Measurements from ENCODE around the gene GCK.
"Not testable (repeated sequence)": the region's sequence is repeated elsewhere in the genome, so short reads cannot be mapped to it uniquely, and the experiment has no call there.

The GCK gene

DNA sequence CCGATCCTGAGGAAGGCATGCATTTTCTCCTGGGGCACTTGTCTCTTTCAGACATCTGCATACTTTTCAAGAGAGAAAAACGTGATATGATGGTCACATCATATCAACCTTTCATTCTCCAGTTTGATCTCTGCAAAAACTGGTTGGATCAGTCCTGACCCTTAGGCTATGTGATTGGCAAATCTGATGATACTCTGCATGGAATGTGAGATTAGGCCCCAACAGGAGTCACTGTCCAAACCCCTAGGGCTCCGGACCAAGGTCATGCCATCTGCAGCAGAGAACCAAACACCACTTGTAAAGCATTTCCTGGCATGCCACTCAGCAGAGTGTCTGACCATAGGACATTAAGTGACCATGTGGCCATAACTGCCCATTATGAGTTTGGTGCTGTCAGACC lies 8.6 kb downstream of the GCK start:
- no peak for DNase-seq (ENCODE audit: low read depth)

DNA sequence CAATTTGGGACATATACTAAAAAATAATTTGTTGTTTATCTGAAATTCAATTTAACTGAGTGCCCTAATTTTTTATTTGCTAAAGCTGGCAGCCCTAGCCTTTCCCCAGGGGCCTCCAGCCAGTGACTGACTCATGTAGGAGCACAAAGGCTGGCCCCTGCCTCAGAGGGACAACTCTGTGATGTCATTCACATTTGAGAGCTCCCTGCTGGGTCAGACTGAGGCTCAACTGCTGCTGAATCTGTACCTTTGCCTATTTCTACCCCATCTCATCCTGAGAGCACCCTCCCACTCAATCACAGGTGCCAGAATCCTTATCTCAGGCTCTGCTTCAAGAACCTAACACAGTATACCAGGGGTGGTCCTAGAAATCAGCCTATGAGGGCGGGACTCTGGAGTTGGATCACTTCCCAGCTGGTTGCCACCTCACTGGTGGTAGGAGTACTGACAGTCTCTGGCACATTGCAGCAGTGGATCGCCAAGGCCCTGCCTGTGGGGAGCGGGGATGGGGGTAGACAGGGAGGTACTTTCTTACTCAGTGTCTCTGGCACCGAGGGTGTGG lies 11.6 kb downstream of the GCK start:
- DNase-seq (ENCODE audit: low read depth) = no peak

DNA sequence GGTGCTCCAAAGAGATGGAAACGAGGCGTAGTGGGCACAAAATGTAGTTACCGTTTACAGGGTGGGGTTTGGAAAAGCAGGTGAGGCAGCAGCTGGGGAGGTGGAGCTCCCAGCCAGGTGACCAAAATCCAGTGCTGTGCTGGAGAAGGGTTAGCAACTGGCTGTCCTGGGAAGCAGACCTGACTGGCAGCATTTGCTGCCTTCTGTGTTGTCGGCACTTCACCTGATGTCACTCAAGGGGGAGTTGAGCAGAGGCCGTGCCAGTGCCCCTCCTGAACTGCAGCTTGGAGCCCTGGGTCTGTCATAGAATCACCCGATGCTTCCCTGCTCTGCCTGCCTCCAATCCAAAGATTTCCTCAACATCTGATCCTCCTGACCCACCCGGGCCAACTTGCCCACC lies 12.8 kb downstream of the GCK start:
- DNase-seq (ENCODE audit: low read depth) = no peak

DNA sequence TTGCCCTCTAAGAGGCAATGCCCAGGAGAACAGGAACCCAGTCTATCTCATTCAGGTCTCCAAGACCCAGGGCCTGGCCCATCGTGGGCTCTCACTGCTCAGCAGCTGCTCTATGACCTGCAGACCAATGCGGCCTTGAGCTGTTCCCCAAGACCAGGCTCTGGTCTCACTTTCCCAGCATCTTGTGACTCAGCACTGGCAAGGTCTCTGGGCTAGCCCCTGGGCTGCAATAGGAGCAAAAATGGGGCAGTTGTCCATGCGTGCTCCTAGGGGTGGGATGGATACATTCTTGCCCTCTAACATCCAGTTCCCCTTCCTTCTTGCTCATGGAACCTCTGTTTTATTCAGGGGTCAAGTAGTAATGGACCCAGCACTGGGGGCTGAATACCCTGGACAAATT lies 13.5 kb downstream of the GCK start:
- DNase-seq (ENCODE audit: low read depth) = no peak

DNA sequence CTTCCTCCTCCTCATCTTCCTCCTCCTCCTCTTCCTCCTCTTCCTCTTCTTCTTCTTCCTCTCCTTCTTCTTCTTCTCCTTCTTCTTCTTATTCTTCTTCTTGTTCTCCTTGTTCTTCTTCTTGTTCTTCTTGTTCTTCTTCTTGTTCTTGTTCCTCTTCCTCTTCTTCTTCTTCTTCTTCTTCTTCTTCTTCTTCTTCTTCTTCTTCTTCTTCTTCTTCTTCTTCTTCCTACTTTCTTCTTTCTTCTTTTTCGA lies 14.6 kb downstream of the GCK start:
- DNase-seq (ENCODE audit: low read depth) = not testable (repeated sequence)

DNA sequence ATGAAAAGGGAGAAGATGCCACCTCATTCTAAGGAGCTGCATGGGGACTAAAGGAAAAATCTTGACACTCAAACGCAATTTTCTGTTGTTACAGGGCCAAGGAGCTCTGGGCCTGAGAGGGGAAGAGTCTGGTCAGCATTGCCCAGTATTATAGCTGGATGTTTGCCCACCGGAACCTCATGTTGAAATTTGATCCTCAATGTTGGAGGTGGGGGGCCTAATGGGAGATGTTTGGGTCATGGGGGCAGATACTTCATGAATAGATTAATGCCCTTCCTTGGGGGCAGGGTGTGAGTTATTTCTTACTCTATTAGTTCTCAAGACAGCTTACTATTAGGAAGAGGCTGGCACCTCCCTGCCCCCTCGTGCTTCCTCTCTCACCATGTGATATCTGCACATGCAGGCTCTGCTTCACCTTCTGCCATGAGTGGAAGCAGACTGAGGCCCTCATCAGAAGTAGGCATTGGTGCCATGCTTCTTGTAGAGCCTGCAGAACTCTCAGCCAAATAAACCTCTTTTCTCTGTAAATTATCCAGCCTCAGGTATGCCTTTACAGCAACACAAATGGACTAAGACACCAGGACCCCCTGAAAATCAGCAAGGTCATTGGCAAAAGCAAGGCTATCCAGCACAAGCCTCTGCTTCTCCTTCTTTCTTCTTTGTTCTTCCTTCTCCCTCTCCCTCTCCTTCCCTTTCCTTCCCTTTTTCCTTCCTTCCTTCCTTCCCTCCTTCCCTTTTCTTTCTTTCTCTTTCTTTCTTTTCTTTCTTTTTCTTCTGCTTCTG lies 15.1 kb downstream of the GCK start:
- DNase-seq (ENCODE audit: low read depth) = no peak

DNA sequence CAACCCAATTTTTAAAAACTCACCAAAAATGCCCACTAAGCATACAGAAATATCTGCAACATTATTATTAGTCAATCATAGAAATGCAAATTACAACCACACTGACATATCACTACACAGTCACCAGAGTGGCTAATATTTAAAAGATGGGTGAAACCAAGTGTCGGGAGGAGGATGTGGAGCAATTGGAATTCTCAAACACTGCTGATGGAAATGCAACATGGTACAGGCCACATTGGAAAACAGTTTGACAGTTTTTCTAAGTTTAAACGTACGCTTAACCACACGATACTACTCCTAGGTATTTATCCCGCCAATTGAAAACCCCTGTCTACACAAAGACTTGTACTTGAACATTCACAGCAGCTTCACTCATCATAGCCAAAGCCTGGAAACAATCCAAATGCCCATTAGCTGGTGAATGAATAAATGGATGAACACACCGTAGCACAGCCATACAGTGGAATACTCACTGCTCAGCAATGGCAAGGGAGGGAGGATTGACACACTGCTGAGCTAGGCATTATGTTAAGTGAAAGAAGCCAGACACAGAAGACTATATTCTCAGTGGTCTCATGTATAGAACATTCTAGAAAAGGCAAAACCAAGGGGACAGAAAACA lies 16.3 kb downstream of the GCK start:
- no peak for DNase-seq (ENCODE audit: low read depth)

DNA sequence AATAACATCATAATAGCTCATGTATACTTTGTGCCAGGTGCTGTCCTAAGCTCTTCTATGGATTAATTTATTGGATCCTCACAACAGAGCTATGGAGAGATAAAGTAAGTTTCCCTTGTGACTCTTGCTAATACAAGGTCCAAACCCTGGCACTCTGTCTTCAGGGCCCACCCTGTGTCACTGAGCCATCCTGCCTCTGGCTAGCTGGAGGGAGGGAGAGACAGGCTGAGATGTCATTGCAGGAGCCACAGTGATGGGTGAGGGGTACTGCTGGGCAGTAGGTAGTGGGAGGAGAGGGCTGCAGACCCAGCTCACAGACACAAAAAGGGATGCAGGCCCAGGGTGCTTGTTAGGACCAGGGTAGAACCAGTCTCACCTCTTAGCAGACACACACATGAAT lies 16.9 kb downstream of the GCK start:
- DNase-seq (ENCODE audit: low read depth) = no peak

DNA sequence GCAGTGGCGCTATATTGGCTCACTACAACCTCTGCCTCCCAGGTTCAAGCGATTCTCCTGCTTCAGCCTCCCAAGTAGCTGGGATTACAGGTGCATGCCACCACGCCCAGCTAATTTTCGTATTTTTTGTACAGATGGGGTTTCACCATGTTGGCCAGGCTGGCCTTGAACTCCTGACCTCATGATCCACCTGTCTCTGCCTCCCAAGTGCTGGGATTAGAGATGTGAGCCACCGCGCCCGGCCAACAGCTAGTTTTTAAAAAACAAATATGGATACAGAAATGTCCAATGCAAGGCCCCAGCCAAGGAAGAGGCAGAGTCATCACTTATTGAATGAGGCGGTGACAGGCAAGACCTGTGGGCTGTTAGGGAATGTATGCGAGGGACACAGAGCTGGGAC lies 17.3 kb downstream of the GCK start:
- DNase-seq (ENCODE audit: low read depth) = not testable (repeated sequence)

DNA sequence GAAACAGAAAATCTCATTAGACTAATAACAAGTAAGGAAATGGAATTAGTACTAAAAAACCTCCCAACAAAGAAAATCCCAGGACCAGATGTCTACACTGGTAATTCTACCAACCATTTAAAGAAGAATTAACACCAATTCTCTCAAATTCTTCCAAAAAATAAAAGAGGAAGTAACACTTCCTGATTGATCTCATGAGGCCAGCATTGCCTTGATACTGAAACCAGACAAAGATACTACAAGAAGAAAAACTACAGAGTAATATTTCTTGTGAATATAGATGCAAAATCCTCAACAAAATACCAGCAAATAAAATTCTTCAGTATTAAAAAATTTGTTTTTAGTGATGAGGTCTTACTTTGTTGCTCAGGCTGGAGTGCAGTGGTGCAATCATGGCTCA lies 21.3 kb downstream of the GCK start:
- no peak for DNase-seq (ENCODE audit: low read depth)

DNA sequence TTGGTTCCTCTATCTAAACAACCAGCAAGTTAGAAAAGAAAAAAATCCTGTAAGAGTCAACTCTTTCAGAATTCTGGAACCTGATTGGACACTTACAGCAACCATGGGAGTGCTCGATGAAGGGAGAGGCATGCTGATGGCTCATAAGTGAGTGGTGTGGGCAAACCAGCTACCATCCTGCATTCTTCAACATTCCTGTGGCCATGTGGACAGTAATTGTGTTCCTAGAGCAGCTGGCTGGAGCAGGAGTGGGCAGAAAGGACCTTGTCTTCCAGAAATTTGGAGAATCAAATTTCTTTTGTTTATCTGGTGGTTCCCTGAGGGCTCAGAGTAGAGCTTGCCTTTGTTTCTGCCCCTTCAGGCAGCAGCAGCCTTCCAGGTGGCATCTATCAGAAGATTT lies 25.6 kb downstream of the GCK start:
- DNase-seq (ENCODE audit: low read depth) = no peak

DNA sequence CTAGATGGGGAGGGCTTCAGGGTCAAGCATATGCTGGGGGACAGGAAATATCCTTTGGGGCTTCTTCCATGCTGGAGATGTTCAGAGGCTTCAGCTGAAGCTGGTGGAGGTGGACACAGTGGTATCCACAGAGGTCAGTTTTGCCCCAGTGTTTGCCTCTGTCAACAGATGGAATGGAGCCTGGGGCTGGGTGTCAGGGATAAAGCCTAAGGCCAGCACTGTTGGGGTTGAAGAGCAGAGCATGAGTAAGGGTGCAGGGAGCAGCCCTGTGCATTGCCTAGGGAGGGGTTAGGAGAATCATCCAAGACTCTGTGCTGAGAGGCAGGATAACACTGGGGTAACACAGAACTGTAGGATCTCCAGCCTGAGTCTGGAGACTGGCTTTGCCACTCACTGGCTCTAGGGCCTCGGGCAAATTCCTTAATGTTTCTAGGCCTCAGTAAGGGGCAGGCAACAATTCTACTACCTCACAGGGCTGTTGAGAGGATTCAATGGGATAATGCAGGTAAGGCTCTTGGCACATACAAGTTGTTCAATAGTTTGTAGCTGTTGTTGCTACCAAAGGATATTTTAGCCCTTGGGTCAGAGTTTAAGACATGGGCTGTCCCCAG lies 26.3 kb downstream of the GCK start:
- no peak for DNase-seq (ENCODE audit: low read depth)

DNA sequence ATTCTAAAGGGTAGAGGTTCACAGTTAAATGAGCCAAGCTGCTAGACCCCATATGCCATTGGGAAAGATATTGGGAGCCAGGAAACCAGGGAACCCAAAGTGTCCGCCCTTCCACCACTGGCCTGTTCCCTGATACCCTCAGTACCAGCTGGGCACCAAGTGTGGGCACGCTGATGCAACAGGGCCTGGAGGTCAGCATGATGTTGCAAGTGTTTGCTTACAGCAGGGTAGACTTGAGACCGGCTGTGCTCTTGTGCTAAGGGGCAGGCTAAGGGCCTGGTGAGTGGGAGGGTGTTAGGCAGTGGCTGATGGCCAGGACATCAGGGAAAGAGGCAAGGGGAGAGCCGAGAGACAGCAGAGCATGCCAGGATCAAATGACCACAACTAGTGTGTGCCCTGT lies 27.1 kb downstream of the GCK start:
- DNase-seq (ENCODE audit: low read depth) = no peak

DNA sequence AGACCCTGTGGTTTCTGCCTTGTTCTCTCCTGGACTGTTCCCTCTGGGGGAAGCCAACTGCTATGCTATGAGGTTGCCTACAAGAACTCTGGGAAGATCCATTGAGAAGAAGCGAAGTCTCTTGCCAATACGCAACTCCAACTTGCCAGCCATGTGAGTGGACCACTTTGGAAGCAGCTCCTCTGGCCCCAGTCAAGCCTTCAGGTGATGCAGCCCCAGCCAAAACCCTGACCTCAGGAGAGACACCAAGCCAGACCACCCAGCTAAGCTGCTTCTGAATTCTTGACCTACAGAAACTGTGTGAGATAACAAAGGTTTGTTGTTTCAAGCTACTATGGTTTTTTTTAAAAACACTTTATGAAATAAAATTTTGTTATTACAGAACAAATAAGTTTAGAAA lies 27.9 kb downstream of the GCK start:
- no peak for DNase-seq (ENCODE audit: low read depth)

DNA sequence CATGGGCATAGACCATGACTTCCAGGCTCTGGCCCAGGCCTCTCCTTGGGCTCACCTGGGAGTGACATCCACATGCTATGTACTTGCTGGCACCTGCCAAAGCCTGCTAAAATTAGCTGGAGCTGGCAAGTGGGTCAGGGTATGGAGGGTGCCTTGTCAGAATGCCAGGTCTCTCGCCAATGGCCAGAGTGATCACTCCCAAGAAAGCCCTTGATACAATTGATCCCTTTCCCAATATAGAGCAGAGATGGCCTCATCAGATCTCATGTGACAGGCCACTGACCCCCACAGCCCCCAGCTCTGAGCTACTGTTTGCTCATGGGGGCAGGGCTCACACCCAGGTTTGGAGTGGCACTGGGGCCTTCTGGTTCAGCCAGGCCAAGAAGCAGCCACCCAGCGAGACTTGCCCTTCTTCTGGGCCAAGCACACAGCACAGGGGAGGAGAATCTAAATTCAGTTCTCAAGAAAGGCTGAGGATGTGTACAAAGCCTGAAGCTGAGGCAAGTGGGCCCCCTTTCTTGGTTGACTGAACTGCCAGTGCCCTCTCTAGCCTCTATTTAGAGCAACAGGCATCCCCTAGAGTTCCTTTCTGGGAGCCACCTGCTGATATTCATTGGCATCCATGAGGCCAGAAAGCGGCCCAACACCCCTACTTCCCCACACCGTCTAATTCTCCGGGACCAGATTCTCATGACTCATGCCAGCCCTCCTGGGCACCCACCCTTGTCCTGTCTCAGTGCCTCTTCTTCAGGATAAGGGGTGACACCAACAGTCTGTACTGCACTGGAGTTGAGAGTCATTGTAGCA lies 29.2 kb downstream of the GCK start:
- DNase-seq (ENCODE audit: low read depth) = no peak

DNA sequence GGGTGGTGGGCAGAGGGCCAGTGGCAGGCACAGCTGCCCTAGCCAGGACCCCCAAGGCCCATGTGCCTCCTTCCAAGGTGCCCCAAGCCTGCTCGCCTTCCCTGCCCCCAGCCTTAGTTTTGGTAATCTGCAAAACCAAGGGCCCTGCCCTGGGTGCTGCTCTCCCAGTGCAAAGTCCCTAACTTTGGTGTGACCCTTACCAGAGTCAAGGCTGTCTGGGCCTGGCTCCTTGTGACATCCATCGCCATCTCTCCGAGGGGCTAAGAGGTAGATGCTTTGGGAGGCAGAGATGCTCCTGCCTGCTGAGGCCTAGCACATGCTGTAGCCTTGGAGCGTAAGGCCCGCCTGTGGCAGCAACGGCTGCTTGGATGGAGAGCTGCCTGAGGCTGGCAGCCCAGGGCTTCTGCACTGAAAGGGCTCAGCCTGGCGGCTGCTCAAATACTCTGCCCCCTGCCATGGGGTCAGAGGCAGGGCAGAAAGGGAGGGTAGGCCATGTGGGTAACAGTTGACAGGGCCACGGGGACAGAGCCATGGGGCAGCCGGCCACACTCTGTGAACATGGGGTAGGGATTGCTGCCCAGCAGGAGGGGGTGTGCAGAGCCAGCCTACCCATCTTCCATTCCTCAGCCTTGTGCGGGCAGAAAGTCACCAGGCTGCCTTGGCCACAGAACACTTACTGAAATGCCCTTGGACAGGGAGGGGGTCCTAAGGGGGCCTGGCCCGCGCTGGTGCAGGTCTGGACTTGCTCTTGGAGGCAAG lies 30.2 kb downstream of the GCK start:
- no peak for DNase-seq (ENCODE audit: low read depth)

DNA sequence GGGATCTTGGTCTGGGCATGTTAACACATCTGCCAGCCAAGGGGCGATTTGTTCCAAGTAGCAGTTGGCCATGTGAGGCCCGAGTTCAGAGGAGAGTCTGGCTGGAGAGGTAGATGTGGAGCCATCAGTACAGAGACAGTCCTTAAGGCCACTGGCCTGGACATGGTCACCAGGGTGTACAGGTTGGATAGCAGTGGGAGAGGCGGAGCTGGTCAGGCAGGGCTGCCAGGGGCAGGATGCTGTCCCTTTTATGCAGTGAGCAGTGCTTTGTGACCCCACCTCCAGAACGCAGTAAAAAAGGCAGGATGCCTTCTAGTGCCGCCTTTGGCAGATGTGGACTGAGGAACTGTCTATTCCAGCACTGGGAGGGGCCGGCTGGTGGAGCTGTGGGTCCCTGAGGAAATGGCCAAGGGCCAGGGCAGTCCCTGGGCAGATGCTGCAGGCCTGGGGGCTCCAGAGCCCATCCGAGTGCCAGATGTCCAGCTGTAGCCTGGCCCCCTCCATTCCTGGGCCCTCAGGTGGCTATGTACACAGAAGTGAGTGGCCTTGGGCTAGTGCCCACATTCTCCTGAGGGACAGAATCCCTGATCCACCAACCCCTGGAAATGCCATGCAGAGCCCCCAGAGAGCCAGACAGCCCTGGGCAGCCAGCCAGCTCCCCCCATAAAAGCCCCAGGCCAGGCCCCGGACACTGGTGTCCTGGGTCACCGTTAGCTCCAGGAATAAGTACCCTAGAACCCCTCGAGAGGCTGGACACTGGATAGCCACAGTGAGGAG lies 31.0 kb downstream of the GCK start:
- no peak for DNase-seq (ENCODE audit: low read depth)

DNA sequence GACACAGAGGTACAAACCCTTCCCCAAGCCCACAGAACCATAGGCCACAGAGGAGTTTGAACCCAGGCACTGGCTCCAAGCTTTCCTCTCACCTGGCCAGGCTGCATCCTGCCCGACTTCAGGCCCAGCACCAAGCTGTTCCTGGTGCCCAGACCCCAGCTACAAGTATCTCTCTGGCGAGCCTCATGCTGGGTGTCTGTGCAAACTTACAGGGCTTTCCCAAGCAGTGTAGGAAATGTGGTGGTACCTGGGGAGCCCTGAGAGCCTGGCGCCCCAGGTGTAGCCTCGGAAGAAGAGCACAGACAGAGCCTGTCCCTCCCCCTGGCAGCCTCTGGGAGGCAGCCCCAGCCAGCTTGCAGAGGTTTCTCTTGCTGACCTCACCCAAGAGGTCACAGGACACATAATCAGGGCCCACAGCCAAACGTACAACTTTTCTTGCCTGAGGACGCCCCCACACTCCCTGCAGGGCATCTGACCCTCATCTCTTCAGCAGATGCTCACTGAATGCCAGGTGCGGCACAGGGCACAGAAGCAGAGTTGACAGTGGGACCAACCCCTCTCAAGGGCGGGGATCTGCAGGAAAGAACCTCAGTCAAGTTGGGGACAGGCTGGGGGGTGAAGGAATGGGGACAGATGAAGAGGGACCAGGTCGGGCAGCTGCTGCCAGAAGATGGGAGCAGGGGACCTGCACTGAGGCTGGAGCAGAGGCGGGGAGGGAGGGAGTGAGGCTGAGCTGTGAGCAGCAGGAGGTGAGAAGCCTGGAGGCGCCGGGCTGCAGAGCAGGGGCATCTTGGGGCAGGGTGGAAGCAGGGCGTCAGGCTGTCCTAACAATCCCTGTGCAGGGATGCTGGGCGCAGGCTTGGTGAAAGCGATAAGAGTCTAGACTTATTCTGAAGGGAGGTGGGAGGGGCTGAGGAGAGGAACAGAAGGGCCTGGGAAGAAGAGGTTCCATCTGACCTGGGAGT lies 31.8 kb downstream of the GCK start:
- no peak for DNase-seq (ENCODE audit: low read depth)

DNA sequence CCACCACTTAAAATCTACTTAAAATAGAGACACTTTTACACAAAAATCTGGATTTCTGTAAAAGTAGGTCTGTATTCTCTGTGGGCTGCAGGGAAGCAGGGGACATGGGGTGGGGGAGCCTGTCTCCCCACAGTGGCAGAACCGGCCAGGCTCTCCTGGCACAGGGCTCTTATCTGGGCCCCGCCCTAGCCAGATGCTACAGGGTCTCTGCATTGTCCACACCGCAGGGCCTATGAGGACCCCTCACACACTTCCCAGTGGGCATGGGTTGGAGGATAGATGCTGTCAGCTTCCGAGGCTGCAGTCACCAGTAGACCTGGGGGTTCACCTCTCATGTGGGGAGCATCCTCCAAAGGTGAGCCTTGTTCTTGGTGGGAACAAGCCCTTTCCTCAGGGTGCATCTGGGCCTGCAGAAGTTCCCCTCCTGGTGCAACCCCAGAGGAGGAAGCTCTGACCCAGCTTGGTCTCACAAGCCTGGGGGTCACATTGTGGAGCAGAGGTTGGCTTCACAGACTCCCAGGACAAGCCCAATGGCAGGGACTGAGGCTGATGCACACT lies 32.7 kb downstream of the GCK start:
- no peak for DNase-seq (ENCODE audit: low read depth)
